ENCODE results near the gene PJA1.

- TF ChIP-seq CTCF (IDR thresholded peaks at IDR 0.05 in 4 of 5, conservative IDR thresholded peaks at IDR 0.05 in 1 of 5) (no peak), POLR2A (IDR thresholded peaks at IDR 0.05) (no peak)
Observed at GRCh38 chrX:69203638-69204037, 38.4 kb upstream of the PJA1 start.

Measured in gastrocnemius medialis (tissue), 4 donors.